GM19240 (cell line): ENCODE results near the gene D2HGDH.
"Not testable (repeated sequence)": the region's sequence is repeated elsewhere in the genome, so short reads cannot be mapped to it uniquely, and the experiment has no call there.

ENCODE experiments used
- DNase-seq: peaks from one replicate; pipeline ENCODE4 v3.0.0; 2011; ENCODE audit warnings: low spot score; ENCODE audit not compliant: insufficient read length

The D2HGDH gene

DNA sequence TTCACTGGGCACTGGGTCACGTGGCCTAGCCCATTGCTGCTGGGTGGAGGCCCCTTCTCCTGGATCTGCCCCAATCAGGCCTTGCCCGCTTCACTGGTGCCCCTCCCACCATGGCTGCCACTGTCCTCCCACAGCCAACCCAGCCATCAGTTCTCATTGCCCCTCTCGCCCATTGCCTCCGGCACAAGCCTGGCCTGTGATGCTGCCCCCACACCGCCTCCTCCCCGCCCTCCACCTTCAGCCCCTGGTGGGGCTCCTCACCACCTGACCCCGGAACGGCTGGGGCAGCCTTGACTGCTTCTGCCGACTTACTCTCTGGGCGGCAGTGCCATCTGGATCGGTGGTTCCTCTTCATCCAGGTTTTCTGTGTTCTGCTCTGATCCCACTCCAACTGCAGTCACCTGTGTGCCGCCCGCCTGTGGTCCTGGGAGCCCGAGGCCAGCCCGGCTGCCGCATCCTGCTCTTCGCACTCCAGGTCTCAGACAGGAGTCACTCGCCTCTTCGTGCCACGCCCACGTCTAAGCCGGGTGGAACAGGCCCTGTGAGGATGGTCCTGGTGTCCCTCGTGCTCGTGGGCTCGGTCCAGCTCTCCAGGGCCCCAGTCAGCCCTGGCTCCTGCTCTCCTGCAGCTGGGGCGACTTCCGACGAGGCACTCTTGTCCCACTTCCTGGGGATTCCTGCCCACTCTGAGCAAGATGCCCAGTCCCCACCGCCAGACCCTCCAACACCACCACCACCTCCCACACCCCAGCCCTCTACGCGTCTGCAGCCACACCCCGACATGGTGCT lies 14.2 kb downstream of the D2HGDH start:
- DNase-seq = no peak

DNA sequence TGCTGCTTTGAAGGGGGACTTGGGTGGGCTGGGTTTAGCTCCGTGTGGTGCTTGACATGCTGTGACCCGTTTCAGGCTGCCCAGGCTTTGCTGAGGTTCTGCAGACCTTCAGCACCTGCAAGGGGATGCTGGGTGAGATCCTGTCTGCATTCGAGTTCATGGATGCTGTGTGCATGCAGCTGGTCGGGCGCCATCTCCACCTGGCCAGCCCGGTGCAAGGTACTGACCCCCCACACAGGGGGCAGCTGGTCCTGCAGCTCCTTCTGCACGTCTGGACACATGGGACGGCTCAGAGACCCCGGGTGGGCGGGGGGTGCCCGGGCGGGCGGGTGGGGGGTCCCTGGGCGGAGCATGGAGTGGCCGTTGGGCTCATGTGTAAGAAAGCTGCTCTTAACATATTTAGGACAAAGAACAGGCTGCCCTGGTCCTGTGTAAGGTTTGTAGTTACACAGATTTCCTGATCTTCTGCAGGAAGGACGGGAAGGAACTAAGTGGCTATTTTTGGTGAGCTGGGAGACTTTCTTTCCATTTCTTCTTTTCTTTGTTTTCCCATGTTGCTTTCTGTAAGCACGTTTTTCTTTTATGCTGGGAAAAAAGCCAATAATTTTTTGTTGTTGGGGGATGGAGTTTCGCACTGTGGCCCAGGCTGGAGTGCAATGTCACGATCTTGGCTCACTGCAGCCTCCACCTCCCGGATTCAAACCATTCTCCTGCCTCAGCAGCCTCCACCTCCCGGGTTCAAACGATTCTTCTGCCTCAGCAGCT lies 15.8 kb downstream of the D2HGDH start:
- DNase-seq = no peak

DNA sequence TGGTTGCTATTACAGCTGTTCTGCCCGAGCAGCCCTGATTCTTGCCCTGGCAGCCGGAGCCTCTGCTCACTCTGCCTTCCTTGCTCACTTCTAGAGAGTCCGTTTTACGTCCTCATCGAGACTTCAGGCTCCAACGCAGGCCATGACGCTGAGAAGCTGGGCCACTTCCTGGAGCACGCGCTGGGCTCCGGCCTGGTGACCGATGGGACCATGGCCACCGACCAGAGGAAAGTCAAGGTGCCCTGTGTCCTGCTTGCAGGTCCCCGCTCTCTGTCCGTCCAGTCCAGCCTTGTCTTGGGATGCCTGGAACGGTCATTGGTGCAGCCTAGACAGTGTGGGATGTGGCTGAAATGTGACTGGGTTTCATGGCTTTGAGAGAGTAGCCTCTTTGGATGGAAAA lies 16.7 kb downstream of the D2HGDH start:
- DNase-seq = no peak

DNA sequence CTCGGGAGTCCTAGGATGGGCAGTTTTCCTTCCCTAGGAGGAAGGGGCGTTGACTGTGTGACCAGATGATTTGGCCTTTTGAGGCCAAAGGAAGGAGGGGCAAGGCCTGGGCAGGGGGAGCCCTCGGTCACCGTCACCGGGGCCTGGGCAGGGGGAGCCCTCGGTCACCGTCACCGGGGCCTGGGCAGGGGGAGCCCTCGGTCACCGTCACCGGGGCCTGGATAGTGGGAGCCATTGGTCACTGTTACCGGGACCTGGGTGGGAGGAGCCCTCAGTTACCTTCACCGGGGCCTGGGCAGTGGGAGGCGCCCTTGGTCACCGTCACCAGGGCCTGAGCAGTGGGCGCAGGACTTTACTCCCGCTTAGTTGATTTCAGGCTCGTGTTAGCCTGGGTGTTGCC lies 17.3 kb downstream of the D2HGDH start:
- DNase-seq = no peak

DNA sequence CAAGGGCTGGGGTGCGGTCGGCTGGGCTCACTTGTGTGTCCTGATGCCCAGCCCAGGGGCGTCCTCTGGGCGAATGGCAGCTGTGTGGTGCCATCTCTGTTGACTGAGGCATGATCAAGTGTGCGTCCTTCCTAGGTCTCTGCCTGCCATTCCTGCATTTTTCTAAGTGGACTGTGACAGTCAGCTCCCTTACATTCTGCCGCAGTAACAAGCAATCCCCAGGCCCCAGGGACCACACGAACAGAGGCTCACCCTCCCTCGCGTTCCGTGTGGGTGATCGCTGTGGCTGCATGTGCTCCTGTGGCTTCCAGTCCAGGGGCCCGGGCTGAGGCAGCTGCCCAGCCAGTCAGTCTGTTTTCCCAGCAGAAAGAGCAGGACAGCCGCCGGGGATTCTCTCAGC lies 17.8 kb downstream of the D2HGDH start:
- no peak for DNase-seq

DNA sequence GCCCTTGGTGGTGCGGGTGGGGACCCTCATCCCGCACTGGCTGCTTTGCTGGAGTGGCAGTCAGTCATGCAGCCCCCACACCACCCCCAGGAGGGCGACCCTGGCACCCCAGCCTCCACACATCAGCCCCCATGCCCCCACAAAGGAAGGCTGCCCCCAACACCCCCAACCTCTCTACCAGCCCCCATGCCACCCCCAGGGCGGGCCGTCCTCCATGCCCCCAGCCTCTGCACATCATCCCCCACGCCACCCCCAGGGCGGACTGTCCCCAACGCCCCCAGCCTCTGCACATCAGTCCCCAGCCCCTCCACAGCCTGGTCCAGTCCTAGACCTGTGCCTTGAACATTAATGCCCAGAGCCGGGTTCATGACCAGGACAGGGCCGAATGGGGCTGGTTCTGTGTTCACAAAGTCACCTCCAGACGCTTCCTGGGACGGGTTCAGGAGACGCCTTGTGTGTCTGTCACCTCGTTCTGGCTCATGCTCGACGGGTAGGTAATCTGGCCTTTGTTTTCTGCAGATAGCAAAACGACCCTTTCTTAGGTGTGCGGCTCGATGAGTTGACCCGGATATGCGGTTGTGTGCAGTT lies 18.4 kb downstream of the D2HGDH start:
- DNase-seq = no peak

DNA sequence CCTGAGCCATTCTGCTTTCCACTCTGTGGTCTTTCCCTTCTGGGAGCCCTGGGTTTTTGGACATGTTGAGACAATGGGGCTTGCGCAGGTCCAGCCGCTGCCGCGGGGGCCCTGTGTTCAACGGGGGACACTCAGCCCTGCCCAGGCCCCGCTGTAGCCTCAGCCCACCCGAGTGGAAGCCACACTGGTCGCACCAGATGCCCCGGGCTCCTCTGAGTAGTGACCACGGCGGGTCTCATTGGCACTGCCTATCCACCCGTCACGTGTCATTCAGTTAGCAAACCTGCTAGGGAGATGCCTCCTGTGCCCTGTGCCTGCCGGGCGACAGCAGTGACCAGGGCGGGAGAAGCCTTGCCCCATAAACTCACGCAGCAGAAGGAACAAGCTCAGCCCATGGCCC lies 19.1 kb downstream of the D2HGDH start:
- no peak for DNase-seq

DNA sequence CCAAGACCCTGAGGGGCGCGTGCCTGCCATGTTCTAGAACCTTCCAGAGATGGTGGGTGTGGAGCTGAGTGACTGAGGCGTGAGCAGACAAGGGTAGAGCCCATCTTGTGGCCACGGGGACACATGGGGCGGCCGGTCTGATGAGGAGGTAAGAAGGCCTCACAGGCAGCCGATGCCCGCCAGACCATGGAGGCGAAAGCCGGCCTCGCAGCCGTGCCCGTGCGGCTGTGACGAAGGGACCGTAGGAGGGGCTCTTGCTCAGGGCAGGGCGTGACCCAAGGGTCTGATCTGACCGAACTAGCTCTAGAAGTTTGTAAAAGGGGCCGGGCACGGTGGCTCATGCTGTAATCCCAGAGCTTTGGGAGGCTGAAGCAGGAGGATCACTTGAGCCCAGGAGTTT lies 19.6 kb downstream of the D2HGDH start:
- no peak for DNase-seq

DNA sequence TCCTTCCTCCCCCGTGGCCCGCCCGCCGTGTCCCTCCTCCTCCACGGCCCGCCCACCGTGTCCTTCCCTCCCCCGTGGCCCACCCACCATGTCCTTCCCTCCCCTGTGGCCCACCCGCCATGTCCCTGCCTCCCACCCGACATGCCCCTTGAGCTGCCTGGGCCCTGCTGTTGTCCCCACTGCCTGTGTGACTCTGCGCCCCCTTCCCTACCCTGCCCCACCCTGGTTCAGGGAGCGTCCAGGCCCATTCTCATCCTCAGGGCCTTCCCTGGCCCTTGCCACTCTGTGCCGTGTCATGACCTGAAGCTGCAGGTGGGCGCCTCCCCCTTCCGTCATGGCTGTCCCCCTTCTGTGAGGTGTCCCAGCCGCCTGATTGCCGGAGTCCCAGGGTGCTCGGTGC lies 20.7 kb downstream of the D2HGDH start:
- DNase-seq = no peak

DNA sequence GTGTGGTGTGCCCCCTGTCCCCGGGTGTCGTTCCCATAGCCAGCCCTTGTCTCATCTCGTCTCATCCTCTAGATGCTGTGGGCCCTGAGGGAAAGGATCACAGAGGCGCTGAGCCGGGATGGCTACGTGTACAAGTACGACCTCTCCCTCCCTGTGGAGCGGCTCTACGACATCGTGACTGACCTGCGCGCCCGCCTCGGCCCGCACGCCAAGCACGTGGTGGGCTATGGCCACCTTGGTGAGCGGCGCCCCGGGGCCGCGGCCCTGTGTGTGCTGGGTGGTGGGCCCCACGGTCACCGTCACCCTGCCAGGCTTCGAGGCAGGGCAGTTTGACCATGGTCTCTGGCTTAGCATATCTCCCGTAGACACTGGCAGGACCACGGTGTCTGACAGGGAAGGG lies 21.3 kb downstream of the D2HGDH start:
- DNase-seq = no peak

DNA sequence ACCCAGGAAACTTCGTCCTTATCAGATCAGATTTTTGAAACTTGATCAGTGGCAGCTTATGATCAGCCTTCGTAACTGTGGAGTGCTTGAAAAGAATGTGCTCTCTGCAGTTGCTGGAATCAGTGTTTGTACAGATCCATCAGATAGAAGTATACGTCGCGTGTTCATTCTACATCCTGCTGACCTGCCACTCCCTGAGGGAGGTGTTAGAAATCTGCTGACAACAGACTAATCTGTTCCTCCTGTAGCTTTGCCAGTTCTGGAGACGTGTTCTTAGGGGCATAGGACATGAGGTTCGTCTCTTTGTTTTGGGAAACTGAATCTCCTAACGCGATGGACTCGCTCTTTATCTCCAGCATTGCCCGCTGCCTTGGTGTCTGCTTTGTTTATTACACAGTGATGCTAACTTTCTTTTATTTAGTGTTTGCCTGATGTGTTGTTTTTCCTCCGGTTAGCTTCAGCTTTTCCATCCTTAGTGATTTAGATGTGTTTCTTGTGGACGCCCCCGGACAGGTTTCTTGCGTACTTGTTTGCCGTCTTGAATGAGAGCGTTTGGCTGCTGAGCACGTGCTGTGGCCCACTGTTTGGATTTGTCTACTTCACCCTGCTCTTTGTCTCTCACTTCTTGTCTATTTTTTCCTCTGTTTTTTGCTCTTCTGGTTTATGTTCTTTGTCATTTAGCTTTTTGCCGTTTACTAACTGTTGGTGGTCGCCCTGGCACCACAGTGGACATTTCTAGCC lies 24.8 kb downstream of the D2HGDH start:
- no peak for DNase-seq

DNA sequence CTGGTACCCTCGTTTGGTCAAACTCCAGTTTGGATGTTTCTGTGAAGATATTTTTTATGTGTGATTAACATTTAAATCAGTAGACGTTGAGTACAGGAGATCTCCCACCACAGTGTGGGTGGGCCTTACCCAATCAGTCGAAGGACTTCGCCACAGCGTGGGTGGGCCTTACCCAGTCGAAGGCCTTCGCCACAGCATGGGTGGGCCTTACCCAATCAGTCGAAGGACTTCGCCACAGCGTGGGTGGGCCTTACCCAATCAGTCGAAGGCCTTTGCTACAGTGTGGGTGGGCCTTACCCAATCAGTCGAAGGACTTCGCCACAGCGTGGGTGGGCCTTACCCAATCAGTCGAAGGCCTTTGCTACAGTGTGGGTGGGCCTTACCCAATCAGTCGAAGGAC lies 25.5 kb downstream of the D2HGDH start:
- DNase-seq = not testable (repeated sequence)

DNA sequence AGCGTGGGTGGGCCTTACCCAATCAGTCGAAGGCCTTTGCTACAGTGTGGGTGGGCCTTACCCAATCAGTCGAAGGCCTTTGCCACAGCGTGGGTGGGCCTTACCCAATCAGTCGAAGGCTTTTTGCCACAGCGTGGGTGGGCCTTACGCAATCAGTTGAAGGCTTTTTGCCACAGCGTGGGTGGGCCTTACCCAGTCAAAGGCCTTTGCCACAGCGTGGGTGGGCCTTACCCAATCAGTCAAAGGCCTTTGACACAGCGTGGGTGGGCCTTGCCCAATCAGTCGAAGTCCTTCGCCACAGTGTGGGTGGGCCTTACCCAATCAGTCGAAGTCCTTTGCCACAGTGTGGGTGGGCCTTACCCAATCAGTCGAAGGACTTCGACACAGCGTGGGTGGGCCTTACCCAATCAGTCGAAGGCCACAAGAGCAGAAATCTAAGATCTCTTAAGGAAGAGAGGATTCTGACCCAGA lies 25.9 kb downstream of the D2HGDH start:
- no peak for DNase-seq

DNA sequence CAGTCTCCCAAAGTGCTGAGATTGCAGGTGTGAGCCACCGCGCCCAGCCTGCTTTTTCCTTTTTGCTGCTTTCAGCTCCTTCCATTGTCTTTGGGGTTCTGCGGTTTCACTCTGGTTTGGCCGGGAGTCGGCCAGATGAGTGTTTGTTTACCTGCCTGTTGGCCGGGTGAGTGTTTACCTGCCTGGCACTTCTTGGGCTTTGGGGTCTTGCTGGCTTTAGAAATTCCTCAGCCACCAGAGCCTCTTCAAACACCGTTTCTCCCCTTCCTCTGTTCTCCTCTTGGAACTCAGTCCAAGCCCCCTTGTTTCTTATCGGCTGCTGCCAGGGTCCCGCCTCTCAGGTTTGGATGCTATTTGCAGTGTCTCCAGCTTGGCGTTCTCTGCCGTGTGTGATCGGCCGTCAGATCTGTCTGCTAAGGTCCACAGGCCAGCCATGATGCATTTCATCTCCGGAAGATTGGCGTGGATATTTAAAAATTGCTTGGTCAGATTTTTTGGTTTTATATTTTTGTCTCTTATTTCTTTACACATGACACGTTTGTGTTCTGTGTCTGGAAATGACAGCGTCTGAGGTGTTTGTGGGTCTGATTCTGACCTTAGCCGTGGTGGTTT lies 28.0 kb downstream of the D2HGDH start:
- no peak for DNase-seq

DNA sequence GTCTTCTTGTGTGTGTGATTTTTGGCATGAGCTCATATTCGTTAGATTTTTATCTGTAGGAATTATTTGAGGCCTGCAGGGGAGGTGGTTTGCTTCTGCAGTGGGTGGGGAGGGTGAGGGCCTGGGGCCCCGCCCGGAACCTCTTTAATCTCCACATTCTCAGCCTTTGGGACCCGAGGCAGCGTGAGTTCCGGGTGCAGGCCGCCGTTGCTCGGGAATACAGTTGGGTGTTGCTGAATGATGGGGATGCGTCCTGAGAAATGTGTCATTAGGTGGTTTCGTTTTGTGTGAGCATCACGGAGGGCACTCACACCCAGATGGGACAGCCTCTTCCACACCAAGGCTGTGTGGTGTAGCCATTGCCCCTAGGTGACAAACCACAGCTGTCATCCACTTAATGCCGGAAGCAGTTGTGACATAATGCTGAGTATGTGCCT lies 28.5 kb downstream of the D2HGDH start:
- DNase-seq = no peak

DNA sequence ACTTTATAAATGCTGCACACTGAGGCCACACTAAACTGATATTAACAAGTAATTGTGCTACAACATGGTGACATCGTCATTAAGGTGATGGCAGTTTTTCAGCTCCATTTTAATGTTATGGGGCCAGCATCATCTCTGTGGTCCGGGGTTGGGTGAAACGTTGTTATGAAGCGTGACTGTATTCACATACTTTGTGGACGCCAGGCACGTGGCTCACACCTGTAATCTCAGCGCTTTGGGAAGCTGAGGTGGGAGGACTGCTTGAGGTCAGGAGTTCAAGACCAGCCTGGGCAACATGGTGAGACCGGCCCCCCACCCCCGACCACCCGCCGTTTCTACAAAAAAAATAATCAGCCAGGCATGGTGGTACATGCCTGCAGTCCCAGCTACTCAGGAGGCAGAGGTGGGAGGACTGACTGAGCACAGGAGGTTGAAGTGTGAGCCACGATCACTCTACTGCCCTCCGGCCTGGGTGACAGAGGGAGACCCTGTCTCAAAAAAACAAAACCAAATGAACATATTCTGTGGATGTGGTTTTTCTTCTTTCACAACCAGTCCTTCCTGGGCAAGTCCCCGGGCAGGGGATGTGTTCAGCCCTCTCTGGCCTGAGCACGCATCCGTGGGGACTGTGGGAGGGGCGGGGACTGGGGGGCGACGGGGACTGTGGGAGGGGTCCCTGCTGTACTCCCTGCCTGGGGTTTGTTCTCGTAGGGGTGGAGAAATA lies 29.3 kb downstream of the D2HGDH start:
- no peak for DNase-seq

DNA sequence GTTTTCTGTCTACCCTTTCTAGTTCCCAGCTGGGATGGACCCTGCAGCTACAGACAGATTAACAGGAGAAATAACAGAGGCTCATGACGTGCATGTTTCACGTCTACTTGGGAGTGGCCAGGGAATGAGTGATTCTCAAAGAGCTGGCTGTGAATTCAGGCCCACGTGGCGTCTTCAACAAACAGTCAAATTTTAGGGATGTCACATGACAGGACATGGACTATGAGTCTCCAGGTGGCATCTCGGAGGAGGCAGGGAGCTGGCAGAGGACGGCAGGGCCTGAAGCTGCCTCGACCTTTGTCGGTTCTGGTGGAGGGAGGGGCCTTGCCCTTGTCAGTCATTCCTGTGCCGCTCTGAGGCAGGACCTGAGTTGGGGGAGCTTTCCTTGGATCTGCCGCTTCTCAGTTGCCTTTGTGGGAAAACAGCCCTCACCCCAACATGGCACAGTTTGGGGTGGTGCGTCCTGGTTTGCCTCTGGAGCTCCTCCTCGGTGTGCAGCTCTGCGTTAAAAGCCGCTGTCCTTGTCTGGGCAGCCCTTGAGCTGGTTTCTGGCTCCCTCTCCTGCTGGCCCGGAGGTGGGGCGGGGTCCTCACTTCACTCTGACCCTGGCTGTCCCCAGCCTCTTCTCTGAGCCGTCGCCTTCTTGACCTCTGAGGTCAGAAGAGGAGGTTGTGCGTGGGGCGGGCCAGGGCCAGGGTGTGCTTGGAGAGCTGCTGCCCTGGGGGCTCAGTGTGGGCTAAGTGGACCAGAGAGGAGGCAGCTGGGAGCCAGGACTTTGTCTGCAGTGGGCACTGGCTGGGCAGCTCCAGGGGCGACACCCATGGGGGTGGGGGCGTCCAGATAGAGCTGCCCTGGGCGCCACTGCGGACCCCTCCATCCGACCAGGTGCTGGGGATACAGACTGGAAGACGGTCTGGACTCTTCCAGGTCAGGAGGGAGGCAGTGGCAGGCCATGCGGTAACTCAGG lies 30.1 kb downstream of the D2HGDH start:
- no peak for DNase-seq

DNA sequence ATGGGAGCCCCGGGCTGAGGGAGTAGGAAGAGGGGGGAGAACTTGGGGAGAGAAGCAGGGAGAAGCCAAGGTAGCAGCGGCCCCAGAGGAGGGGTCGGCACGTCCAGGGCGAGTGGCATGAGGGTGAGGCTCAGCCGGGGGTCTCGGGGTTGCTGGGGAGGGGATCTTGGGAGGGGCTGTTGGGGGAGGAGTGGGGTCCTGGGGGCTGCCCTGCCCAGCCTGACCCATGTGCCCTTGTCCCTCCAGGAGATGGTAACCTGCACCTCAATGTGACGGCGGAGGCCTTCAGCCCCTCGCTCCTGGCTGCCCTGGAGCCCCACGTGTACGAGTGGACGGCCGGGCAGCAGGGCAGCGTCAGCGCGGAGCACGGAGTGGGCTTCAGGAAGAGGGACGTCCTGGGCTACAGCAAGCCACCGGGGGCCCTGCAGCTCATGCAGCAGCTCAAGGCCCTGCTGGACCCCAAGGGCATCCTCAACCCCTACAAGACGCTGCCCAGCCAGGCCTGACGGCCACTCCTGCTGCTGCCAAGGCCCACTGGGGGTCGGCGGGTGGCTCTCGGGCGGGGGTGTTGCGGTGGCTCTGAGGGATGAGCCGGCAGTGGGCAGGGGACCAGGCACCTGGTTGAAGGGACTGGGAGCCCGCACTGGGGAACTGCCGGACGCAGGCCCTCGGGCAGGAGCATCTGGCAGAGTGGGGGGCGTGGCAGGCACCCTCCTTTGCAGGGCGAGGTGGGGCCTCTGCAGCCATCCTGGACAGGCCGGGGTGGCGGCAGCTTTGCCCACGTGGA lies 33.2 kb downstream of the D2HGDH start:
- no peak for DNase-seq
